HL-60 (cell line): ENCODE measurements around the gene TXNIP.
A peak's percentile ranks its signal among the peaks of the same experiment; 100 is the strongest.

ENCODE experiments used
- DNase-seq, 2 experiments: peaks; one replicate each; pipeline ENCODE4 v3.0.0-alpha.2; 2010 to 2020; ENCODE audit warnings: low read depth in 1 of 2, low spot score in 1 of 2
- H3K27ac ChIP-seq: fragments of 250-450 bp; sonication (Bioruptor Pico); replicated peaks from 2 replicates; pipeline ENCODE4 v1.5.1; 2020; ENCODE audit warnings: mild to moderate bottlenecking, moderate library complexity
- H3K27me3 ChIP-seq: fragments of 250-450 bp; sonication (Bioruptor Pico); 2 replicates; pipeline ENCODE4 v1.5.1; 2021; ENCODE audit warnings: mild to moderate bottlenecking, moderate library complexity; ENCODE audit not compliant: insufficient read depth, poor library complexity, severe bottlenecking
- H3K4me3 ChIP-seq: replicated peaks from 2 replicates; pipeline ENCODE4 v1.5.1; 2011; ENCODE audit warnings: mild to moderate bottlenecking, control low read depth, low read length; ENCODE audit not compliant: insufficient read depth
- GABPA ChIP-seq: IDR thresholded peaks from 2 replicates; pipeline ENCODE4 v1.6.1; 2012; ENCODE audit warnings: low read depth
- POLR2AphosphoS5 ChIP-seq: IDR thresholded peaks from 2 replicates; pipeline ENCODE4 v1.6.1; 2012; ENCODE audit warnings: low read depth
- SPI1 ChIP-seq: IDR thresholded peaks from 2 replicates; pipeline ENCODE4 v1.6.1; 2012; ENCODE audit warnings: low read depth, mild to moderate bottlenecking, borderline replicate concordance
- TF ChIP-seq, protein P1 (sequence below): IDR thresholded peaks from one replicate; pipeline ENCODE4 v1.5.1; 2011; ENCODE audit warnings: low read length, control low read depth, inconsistent platforms; ENCODE audit not compliant: insufficient read depth
- TF ChIP-seq, protein P2 (sequence below): IDR thresholded peaks from 2 replicates; pipeline ENCODE4 v1.6.1; 2012; ENCODE audit warnings: low read depth; ENCODE audit not compliant: insufficient replicate concordance

TXNIP gene

DNA sequence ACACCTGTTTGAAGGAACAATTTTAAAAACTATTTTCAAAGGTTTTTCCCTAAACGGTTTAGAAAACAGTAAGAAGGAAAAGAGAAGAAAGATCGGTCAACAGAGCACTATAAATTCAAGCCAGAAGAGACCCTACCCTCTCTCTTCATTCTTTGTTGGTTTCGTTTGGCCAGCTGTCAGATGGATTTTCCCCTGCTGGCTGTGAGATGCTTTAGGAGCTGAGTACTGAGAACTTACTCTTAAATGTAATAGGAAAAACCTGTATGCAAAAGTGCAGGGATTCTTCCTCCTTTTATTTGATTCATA, 1.3 kb upstream of the TXNIP start:
- TF ChIP-seq, protein P1, sequence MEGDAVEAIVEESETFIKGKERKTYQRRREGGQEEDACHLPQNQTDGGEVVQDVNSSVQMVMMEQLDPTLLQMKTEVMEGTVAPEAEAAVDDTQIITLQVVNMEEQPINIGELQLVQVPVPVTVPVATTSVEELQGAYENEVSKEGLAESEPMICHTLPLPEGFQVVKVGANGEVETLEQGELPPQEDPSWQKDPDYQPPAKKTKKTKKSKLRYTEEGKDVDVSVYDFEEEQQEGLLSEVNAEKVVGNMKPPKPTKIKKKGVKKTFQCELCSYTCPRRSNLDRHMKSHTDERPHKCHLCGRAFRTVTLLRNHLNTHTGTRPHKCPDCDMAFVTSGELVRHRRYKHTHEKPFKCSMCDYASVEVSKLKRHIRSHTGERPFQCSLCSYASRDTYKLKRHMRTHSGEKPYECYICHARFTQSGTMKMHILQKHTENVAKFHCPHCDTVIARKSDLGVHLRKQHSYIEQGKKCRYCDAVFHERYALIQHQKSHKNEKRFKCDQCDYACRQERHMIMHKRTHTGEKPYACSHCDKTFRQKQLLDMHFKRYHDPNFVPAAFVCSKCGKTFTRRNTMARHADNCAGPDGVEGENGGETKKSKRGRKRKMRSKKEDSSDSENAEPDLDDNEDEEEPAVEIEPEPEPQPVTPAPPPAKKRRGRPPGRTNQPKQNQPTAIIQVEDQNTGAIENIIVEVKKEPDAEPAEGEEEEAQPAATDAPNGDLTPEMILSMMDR: no peak
- TF ChIP-seq, protein P2, sequence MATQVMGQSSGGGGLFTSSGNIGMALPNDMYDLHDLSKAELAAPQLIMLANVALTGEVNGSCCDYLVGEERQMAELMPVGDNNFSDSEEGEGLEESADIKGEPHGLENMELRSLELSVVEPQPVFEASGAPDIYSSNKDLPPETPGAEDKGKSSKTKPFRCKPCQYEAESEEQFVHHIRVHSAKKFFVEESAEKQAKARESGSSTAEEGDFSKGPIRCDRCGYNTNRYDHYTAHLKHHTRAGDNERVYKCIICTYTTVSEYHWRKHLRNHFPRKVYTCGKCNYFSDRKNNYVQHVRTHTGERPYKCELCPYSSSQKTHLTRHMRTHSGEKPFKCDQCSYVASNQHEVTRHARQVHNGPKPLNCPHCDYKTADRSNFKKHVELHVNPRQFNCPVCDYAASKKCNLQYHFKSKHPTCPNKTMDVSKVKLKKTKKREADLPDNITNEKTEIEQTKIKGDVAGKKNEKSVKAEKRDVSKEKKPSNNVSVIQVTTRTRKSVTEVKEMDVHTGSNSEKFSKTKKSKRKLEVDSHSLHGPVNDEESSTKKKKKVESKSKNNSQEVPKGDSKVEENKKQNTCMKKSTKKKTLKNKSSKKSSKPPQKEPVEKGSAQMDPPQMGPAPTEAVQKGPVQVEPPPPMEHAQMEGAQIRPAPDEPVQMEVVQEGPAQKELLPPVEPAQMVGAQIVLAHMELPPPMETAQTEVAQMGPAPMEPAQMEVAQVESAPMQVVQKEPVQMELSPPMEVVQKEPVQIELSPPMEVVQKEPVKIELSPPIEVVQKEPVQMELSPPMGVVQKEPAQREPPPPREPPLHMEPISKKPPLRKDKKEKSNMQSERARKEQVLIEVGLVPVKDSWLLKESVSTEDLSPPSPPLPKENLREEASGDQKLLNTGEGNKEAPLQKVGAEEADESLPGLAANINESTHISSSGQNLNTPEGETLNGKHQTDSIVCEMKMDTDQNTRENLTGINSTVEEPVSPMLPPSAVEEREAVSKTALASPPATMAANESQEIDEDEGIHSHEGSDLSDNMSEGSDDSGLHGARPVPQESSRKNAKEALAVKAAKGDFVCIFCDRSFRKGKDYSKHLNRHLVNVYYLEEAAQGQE: no peak
- TF ChIP-seq GABPA: no peak
- no peak for TF ChIP-seq POLR2AphosphoS5
- no peak for TF ChIP-seq SPI1
- Histone ChIP-seq H3K4me3 (peak overlapping the region; percentile 71; the same call in 1 of the 2 replicates), H3K27me3 (no peaks in the 10 kb centered on the region), H3K27ac (peak overlapping the region; percentile 87)
- DNase-seq: no peak

DNA sequence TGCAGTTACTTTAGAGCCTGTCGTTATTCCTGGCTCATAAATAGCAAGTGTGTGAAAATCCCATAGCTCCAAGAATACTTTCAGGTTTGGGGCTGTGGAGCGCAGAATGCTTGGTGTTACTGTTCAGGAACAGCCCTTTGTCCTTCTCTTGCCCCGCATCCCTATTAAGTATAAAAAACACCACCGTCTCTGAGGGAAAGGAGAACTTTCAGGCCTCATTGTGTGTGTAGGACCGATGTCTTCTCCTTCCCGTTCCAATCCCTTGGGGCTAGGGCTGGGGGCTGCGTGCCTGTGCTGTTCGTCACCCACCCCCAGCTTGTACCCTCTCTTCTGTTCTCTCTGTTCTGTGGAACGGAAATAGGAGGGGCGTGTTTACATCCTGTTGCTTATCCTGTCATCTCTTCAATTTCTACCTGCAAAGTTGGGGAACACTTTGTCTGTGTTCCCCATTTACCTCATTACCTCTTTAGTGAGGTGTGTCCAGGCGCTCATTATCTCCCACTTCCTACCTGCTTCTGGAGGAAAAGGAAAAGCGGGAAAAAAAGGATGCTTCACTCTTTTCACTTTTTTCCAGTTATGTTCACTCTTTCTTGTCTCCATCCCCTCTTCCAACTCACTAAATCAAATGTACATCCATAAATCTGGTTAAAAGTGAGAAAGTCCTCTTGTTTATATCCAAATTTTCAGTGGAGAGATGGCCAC, 788 bp upstream of the TXNIP start:
- TF ChIP-seq POLR2AphosphoS5 (no peak), GABPA (no peak), SPI1 (no peak)
- TF ChIP-seq, protein P1: no peak
- TF ChIP-seq, protein P2: no peak
- peak in 1 of 2 experiments; percentile 52 for DNase-seq
- peak overlapping the region; percentile 87 for H3K27ac ChIP-seq
- H3K27me3 ChIP-seq: no peaks in the 10 kb centered on the region
- H3K4me3 ChIP-seq: peak overlapping the region; percentile 71

DNA sequence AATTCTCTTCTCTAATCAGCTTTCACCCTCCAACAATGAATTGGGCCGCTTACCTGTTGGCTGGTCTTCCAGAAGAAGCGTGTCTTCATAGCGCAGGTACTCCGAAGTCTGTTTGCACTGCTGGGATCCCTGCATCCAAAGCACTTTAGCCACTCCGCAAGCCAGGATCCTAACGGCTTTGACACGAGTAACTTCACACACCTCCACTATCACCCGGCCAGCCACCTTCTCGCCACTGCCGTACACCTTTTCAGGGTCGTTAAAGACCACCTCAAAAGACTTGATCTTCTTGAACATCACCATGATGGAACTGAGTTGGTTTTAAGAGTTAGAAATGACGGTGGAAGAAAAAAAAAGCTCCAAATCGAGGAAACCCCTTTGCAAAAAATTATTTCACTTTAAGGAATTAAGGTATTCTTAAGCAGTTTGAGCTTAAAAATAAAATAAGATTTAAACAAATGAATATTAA, 381 bp downstream of the TXNIP start:
- peak overlapping the region; percentile 71 for H3K4me3 ChIP-seq
- H3K27me3 ChIP-seq: no peaks in the 10 kb centered on the region
- TF ChIP-seq POLR2AphosphoS5: peak; percentile 85
- TF ChIP-seq, protein P1: no peak
- peak overlapping the region; percentile 87 for H3K27ac ChIP-seq
- no peak for DNase-seq
